ENCODE results near the gene CTNNA2. TPM values are rescaled to one million over a fixed set of nuclear protein-coding genes. Genes with fewer than 3 reads are reported as not detected.

Gene CTNNA2
- total and polyA plus RNA-seq, 2 of the 8 experiments (the other 6 are each of a cell fraction or from before 2014, with no cell fraction given) = 3.9 to 9.0 TPM

DNA sequence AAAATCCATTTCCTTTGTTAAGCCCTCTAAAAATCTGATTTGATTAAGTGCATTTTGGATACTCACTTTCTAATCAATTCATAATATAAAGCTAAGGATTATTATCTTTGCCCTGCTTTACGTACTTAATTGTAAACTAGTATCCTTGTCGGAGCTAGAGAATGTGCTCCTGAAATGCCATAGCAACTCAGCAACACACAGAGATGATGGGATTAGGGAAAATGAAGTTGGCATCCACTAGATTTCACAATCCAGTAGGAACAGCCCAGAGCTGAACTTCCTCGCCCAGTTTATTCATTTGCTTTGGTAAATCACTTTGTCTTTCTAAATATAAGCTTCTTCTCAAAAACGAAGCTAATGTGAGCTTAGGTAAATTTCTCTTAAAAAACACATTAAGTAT, 386.3 kb downstream of the CTNNA2 start:
- 91% methylated on average over 4 of the region's 4 CpGs; no CpG with 5 or more reads in 1 of the 2 experiments for WGBS, 2 experiments (ENCODE audit: extremely low coverage in 1 of 2, insufficient coverage in 1 of 2, insufficient read length in 1 of 2, insufficient replicate concordance in 2 of 2, low coverage in 1 of 2, low lambda C conversion rate in 2 of 2, missing lambda C conversion rate in 1 of 2)
- Histone ChIP-seq H3K56ac (replicated peaks; ENCODE audit: insufficient read length, low read depth, low read length) (no peak overlapping the region), H3K4me1 (replicated peaks in 1 of 4; ENCODE audit: control insufficient read depth in 3 of 4, insufficient read depth in 4 of 4, low read length in 3 of 4) (peaks cover 0 to 4% (median 0%) of the 10 kb centered on the region in 4 experiments; a peak in 1 of 7 replicates), H3K4ac (replicated peaks; ENCODE audit: insufficient read length, low read depth, low read length) (no peak overlapping the region), H4K91ac (replicated peaks; ENCODE audit: insufficient read length, low read length) (no peak overlapping the region), H4K5ac (ENCODE audit: insufficient read length, low read depth, low read length) (no peak overlapping the region), H2BK12ac (ENCODE audit: low read depth, low read length) (no peak overlapping the region), H3K79me1 (ENCODE audit: low read depth, low read length) (no peaks in the 10 kb centered on the region), H2BK15ac (ENCODE audit: low read length) (no peak overlapping the region), H3K23ac (ENCODE audit: insufficient read length) (no peak overlapping the region), H3K9ac (replicated peaks in 1 of 4; ENCODE audit: extremely low read depth in 1 of 4, low read depth in 3 of 4, low read length in 3 of 4) (no peak overlapping the region), H2BK120ac (replicated peaks; ENCODE audit: low read depth, low read length) (no peak overlapping the region), H3K79me2 (ENCODE audit: control insufficient read depth in 1 of 2, insufficient read depth in 2 of 2, low read length in 2 of 2) (no peaks in the 10 kb centered on the region), H3K36me3 (ENCODE audit: control insufficient read depth in 2 of 4, insufficient read depth in 4 of 4, low read length in 3 of 4) (no peaks in the 10 kb centered on the region), H2BK5ac (ENCODE audit: low read depth, low read length) (no peak overlapping the region), H2AFZ (ENCODE audit: low read length) (no peak overlapping the region), H2BK20ac (ENCODE audit: low read length) (no peak overlapping the region), H3K23me2 (ENCODE audit: low read depth, low read length) (no peaks in the 10 kb centered on the region), H3K27me3 (replicated peaks in 1 of 4; ENCODE audit: control insufficient read depth in 3 of 4, extremely low read depth in 1 of 4, insufficient read depth in 3 of 4, low read length in 3 of 4) (no peaks in the 10 kb centered on the region), H4K20me1 (replicated peaks in 1 of 2; ENCODE audit: control insufficient read depth in 1 of 2, insufficient read depth in 2 of 2, low read length in 2 of 2) (no peaks in the 10 kb centered on the region), H3K4me2 (ENCODE audit: insufficient read depth in 1 of 2, low read depth in 2 of 2, low read length in 2 of 2) (no peak overlapping the region), H2AK5ac (ENCODE audit: low read depth, low read length) (no peak overlapping the region), H3K14ac (ENCODE audit: insufficient read length) (no peak overlapping the region), H4K8ac (ENCODE audit: extremely low read depth, insufficient read depth, low read length) (no peak overlapping the region), H3K27ac (ENCODE audit: low read depth, low read length) (no peak overlapping the region), H3K4me3 (ENCODE audit: extremely low read depth in 1 of 4, insufficient read depth in 2 of 4, low read depth in 3 of 4, low read length in 4 of 4) (no peak overlapping the region), H3K9me3 (ENCODE audit: insufficient read depth in 2 of 2, low read depth in 1 of 2, low read length in 1 of 2) (no peaks in the 10 kb centered on the region), H3K18ac (ENCODE audit: extremely low read depth, low read length) (no peak overlapping the region)
- ChIA-PET CTCF (ENCODE audit: partially characterized antibody) (interaction anchor here (0.8 to 1.6 kb wide), 6 partner anchors 10 to 84 kb away, joined by 3 to 6 read pairs (median 4); no protein-coding TSS in a partner anchor), POLR2A (ENCODE audit: partially characterized antibody) (no interaction called here)
- FAIRE-seq (no peak), DNase-seq (ENCODE audit: low read depth in 1 of 2, low spot score in 2 of 2) (no peak)
- TF ChIP-seq RAD21 (IDR thresholded peaks at IDR 0.05 in 1 of 2, conservative IDR thresholded peaks at IDR 0.05 in 1 of 2; ENCODE audit: low read depth in 2 of 2, low read length in 2 of 2) = no peak
- no peak for TF ChIP-seq CTBP2 (IDR thresholded peaks at IDR 0.05; ENCODE audit: borderline replicate concordance, insufficient read depth, insufficient read length, low read length)
- TF ChIP-seq POLR2AphosphoS5 (IDR thresholded peaks at IDR 0.05; ENCODE audit: low read depth, low read length) = no peak
- no peak for TF ChIP-seq BACH1 (IDR thresholded peaks at IDR 0.05; ENCODE audit: low read length)
- no peak for TF ChIP-seq SP1 (IDR thresholded peaks at IDR 0.05; ENCODE audit: low read depth, low read length)
- no peak for TF ChIP-seq CHD1 (IDR thresholded peaks at IDR 0.05; ENCODE audit: low read depth, low read length)
- TF ChIP-seq SAP30 (IDR thresholded peaks at IDR 0.05; ENCODE audit: insufficient read depth, insufficient replicate concordance, low read length) = no peak
- no peak for TF ChIP-seq SIX5 (IDR thresholded peaks at IDR 0.05; ENCODE audit: low read depth, low read length)
- TF ChIP-seq ASH2L (IDR thresholded peaks at IDR 0.05; ENCODE audit: low read length) = no peak
- TF ChIP-seq RNF2 (IDR thresholded peaks at IDR 0.05; ENCODE audit: borderline replicate concordance, low read depth, low read length, missing control alignments, poor library complexity, severe bottlenecking) = no peak
- TF ChIP-seq, protein P1, sequence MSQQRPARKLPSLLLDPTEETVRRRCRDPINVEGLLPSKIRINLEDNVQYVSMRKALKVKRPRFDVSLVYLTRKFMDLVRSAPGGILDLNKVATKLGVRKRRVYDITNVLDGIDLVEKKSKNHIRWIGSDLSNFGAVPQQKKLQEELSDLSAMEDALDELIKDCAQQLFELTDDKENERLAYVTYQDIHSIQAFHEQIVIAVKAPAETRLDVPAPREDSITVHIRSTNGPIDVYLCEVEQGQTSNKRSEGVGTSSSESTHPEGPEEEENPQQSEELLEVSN (IDR thresholded peaks at IDR 0.05) = no peak
- no peak for TF ChIP-seq CREB1 (IDR thresholded peaks at IDR 0.05)
- no peak; the same call in 1 of the 2 replicates for TF ChIP-seq CEBPB (IDR thresholded peaks at IDR 0.05; ENCODE audit: low read depth, low read length)
- TF ChIP-seq TCF12 (IDR thresholded peaks at IDR 0.05; ENCODE audit: low read depth, low read length) = no peak

Data from H1 (cell line).